Tibial nerve (tissue), 4 donors: ENCODE data around the gene SYT12. TPM values are rescaled to one million over a fixed set of nuclear protein-coding genes. Genes with fewer than 3 reads are reported as not detected.
"Not testable (repeated sequence)": the region's sequence is repeated elsewhere in the genome, so short reads cannot be mapped to it uniquely, and the experiment has no call there.

Source experiments
- DNase-seq, 2 donors: peaks; one replicate each; pipeline ENCODE4 v3.0.0-alpha.2; 2019; ENCODE audit warnings: low spot score in 2 of 2
- H3K27ac ChIP-seq, 4 donors: fragments of 200-600 bp; sonication (generic) in 3 of 4; one replicate each; pipeline ENCODE4 v1.5.1; 2017 to 2019; ENCODE audit warnings: mild to moderate bottlenecking in 1 of 4
- H3K27me3 ChIP-seq, 2 donors: fragments of 200-600 bp; sonication (generic) in 1 of 2; one replicate each; pipeline versions ENCODE4 v1.5.1 to v1.6.0; 2017 to 2019
- H3K36me3 ChIP-seq, 3 donors: fragments of 200-600 bp; sonication (generic); one replicate each; pipeline ENCODE4 v1.5.1; 2018 to 2019
- H3K4me1 ChIP-seq, 4 donors: fragments of 200-600 bp; sonication (generic) in 3 of 4; one replicate each; pipeline ENCODE4 v1.5.1; 2017 to 2019
- H3K4me3 ChIP-seq, 4 donors: fragments of 200-600 bp; sonication (generic) in 3 of 4; one replicate each; pipeline ENCODE4 v1.5.1; 2017 to 2019; ENCODE audit warnings: mild to moderate bottlenecking in 1 of 4, moderate library complexity in 1 of 4
- H3K9me3 ChIP-seq, 4 donors: fragments of 200-600 bp; sonication (generic) in 3 of 4; one replicate each; pipeline ENCODE4 v1.5.1; 2017 to 2019
- EP300 ChIP-seq, 2 donors: sonication (generic); formaldehyde crosslinking; IDR thresholded peaks; one replicate each; pipeline ENCODE4 v1.6.1; 2017; ENCODE audit warnings: antibody characterized with exemption in 2 of 2, mild to moderate bottlenecking in 1 of 2
- POLR2A ChIP-seq, 2 donors: fragments of 450-650 bp; IDR thresholded peaks; one replicate each; pipeline ENCODE4 v1.6.1; 2017; ENCODE audit warnings: antibody characterized with exemption in 2 of 2, mild to moderate bottlenecking in 2 of 2, moderate library complexity in 2 of 2
- WGBS, 2 donors: methylation state at CpG; one replicate each; pipeline ENCODE4 v1.1.5; 2018; 5-methylcytosine and 5-hydroxymethylcytosine counted together
- total RNA-seq, 4 donors: library from RNA; depleted of rRNA; stranded (reverse); fragments of >200 nt; gene quantifications; one replicate each; pipeline ENCODE4 v1.1.0, GENCODE V29; 2016
- TF ChIP-seq, protein P1 (sequence below), 5 experiments: fragments of 200-600 bp in 3 of 5; fragments of 450-650 bp in 2 of 5; sonication (generic) in 3 of 5; IDR thresholded peaks; one replicate each; pipeline ENCODE4 v1.5.1; 2016 to 2019; ENCODE audit warnings: antibody characterized with exemption in 5 of 5, mild to moderate bottlenecking in 3 of 5, moderate library complexity in 2 of 5

SYT12 gene
- total RNA-seq, 4 donors from 2014 or later: 0.20 to 2.4 (median 0.66) TPM; not detected in 1

GRCh38 chr11:67001332-67001731, 21.6 kb upstream of the SYT12 start:
- no peak for DNase-seq
- TF ChIP-seq, protein P1, sequence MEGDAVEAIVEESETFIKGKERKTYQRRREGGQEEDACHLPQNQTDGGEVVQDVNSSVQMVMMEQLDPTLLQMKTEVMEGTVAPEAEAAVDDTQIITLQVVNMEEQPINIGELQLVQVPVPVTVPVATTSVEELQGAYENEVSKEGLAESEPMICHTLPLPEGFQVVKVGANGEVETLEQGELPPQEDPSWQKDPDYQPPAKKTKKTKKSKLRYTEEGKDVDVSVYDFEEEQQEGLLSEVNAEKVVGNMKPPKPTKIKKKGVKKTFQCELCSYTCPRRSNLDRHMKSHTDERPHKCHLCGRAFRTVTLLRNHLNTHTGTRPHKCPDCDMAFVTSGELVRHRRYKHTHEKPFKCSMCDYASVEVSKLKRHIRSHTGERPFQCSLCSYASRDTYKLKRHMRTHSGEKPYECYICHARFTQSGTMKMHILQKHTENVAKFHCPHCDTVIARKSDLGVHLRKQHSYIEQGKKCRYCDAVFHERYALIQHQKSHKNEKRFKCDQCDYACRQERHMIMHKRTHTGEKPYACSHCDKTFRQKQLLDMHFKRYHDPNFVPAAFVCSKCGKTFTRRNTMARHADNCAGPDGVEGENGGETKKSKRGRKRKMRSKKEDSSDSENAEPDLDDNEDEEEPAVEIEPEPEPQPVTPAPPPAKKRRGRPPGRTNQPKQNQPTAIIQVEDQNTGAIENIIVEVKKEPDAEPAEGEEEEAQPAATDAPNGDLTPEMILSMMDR (IDR thresholded peaks at IDR 0.05): no peak
- TF ChIP-seq POLR2A (IDR thresholded peaks at IDR 0.05) (no peak), EP300 (IDR thresholded peaks at IDR 0.05) (no peak)
- H3K27me3 ChIP-seq: no peaks in the 10 kb centered on the region
- H3K36me3 ChIP-seq: no peaks in the 10 kb centered on the region
- no peak overlapping the region for H3K27ac ChIP-seq
- H3K4me1 ChIP-seq: no peaks in the 10 kb centered on the region
- no peak overlapping the region for H3K4me3 ChIP-seq
- no peaks in the 10 kb centered on the region for H3K9me3 ChIP-seq
- 92 to 93% methylated on average over 5 of the region's 5 CpGs for WGBS, 2 donors

DNA sequence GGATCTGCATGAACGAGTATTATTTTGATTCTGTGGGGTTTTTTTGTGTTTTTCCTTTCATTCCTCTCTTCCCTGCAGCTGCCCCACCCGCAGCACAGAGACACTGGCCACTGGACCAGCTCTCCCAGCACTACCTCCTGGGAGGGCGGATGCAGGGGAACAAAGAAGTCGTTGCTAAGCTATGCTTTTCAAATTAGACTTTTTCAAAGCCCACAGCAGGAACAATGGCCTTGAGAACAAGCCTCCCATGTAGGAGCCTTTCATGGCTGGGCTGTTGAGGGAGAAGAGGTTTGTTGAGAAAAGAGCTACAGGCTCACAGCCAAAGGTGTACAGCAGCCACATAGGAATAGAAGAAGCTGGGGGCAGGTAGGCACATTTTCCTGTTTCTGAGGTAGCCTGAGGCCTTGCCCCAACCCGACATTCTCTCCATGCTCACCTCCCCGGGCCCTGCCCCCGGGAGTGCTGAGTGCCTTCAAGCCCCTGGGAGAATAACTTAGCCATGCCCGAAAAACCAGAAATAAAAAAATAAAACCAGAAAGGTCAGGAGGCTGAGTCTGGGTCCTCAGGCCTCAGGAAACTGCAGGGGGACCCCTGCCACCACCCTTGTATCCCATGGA, 20.5 kb upstream of the SYT12 start:
- TF ChIP-seq EP300 (IDR thresholded peaks at IDR 0.05) (no peak), POLR2A (IDR thresholded peaks at IDR 0.05) (no peak)
- TF ChIP-seq, protein P1 (IDR thresholded peaks at IDR 0.05): no peak
- DNase-seq: no peak
- Histone ChIP-seq H3K27ac (no peak overlapping the region), H3K4me3 (no peak overlapping the region), H3K4me1 (no peaks in the 10 kb centered on the region), H3K9me3 (no peaks in the 10 kb centered on the region), H3K27me3 (no peaks in the 10 kb centered on the region), H3K36me3 (no peaks in the 10 kb centered on the region)
- 41 to 49% methylated on average over 8 of the region's 8 CpGs for whole genome bisulfite sequencing, 2 donors

DNA sequence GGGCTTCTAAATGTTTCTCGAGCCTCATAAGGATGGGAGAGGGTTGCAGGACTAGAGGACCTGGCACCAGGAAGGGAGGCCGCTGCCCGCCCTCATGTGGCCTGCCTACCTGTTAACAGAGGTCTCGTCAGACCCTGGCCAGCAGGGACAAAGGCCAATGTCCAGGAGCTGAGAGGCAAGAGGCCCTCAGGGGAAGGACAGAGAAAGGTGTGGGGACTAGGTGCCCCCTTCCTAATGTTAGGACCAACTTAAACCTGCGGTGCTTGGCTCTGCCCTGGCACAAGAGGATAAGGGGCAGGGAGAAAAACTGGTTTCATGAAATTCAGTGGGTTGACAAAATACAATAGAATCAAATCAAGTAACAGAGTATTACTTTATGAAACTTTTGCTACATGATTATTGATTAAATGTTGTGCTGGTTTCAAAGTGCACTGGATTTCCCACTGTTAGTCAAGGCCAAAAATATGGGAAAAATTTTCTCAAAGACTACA, 20.0 kb upstream of the SYT12 start:
- 81 to 88% methylated on average over 5 of the region's 5 CpGs for WGBS, 2 donors

DNA sequence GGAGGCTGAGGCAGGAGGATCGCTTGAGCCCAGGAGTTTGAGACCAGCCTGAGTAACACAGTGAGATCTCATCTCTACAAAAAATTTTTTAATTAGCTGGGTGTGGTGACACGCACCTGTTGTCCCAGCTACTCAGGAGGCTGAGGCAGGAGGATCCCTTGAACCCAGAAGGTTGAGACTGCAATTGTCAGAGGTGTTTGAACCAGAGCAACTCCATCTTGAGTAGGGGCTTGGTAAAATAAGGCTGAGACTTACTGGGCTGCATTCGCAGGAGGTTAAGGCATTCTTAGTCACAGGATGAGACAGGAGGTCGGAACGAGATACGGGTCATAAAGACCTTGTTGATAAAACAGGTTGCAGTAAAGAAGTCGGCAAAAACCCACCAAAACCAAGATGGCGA, 17.7 kb upstream of the SYT12 start:
- not testable (repeated sequence) for H3K4me1 ChIP-seq, DNase-seq, H3K4me3 ChIP-seq, H3K9me3 ChIP-seq, H3K36me3 ChIP-seq, H3K27ac ChIP-seq, H3K27me3 ChIP-seq
- 94% methylated on average over 8 of the region's 8 CpGs for WGBS, 2 donors

More for the DNA sequence above, 20.0 kb upstream of the SYT12 start:
- Histone ChIP-seq H3K36me3 (no peaks in the 10 kb centered on the region), H3K27ac (no peak overlapping the region), H3K27me3 (no peaks in the 10 kb centered on the region), H3K4me1 (no peaks in the 10 kb centered on the region), H3K9me3 (no peaks in the 10 kb centered on the region), H3K4me3 (no peak overlapping the region)
- no peak for TF ChIP-seq POLR2A (IDR thresholded peaks at IDR 0.05)
- TF ChIP-seq, protein P1 (IDR thresholded peaks at IDR 0.05): no peak
- no peak for TF ChIP-seq EP300 (IDR thresholded peaks at IDR 0.05)
- DNase-seq: no peak

GRCh38 chr11:67006029-67006884, 16.7 kb upstream of the SYT12 start:
- Histone ChIP-seq H3K9me3 (no peaks in the 10 kb centered on the region), H3K27ac (no peak overlapping the region), H3K36me3 (no peaks in the 10 kb centered on the region), H3K4me1 (no peaks in the 10 kb centered on the region), H3K4me3 (no peak overlapping the region), H3K27me3 (no peaks in the 10 kb centered on the region)
- TF ChIP-seq, protein P1 (IDR thresholded peaks at IDR 0.05): no peak
- TF ChIP-seq POLR2A (IDR thresholded peaks at IDR 0.05) (no peak), EP300 (IDR thresholded peaks at IDR 0.05) (peak in 1 of 2 donors; percentile 9)
- peak; percentile 25 to 47 for DNase-seq
- WGBS, 2 donors: 77 to 80% methylated on average over 14 of the region's 14 CpGs
